GM06990 (cell line): ENCODE measurements around the gene EIF5A.
A peak's percentile ranks its signal among the peaks of the same experiment; 100 is the strongest.

ENCODE experiments used
- DNase-seq: peaks from one replicate; pipeline ENCODE4 v3.0.0-alpha.2; 2011; ENCODE audit not compliant: insufficient read length; ENCODE audit errors: extremely low read depth
- H3K27me3 ChIP-seq: replicated peaks from 2 replicates; pipeline ENCODE4 v1.6.0; 2011; ENCODE audit warnings: low read length; ENCODE audit not compliant: control insufficient read depth, insufficient read depth
- H3K36me3 ChIP-seq: 2 replicates; pipeline ENCODE4 v1.5.1; 2011; ENCODE audit warnings: low read length; ENCODE audit not compliant: control insufficient read depth, insufficient read depth
- H3K4me3 ChIP-seq: replicated peaks from 2 replicates; pipeline ENCODE4 v1.5.1; 2011; ENCODE audit warnings: low read depth, mild to moderate bottlenecking, control low read depth, low read length
- TF ChIP-seq, protein P1 (sequence below): IDR thresholded peaks from 2 replicates; pipeline ENCODE4 v1.5.1; 2011; ENCODE audit warnings: low read length, control low read depth, mild to moderate bottlenecking, inconsistent platforms; ENCODE audit not compliant: insufficient read depth, poor library complexity, severe bottlenecking

Gene EIF5A

DNA sequence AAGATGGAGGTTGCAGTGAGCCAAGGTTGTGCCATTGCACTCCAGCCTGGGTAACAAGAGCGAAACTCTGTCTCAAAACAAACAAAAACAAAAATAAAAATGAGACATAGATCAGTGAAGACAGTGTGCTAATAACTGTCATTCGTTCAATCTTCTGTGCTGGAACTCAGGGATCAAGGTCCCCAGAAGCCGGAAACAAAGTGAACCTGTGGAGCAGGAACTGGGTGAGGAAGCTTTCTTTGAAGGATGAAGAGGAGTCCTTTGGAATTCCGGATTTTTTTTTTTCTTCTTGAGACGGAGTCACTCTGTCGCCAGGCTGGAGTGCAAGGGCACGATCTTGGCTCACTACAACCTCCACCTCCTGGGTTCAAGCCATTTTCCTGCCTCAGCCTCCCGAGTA, 28.0 kb upstream of the EIF5A start:
- DNase-seq = no peak
- H3K36me3 ChIP-seq = no peaks in the 10 kb centered on the region
- no peak overlapping the region for H3K4me3 ChIP-seq
- no peaks in the 10 kb centered on the region for H3K27me3 ChIP-seq
- TF ChIP-seq, protein P1, sequence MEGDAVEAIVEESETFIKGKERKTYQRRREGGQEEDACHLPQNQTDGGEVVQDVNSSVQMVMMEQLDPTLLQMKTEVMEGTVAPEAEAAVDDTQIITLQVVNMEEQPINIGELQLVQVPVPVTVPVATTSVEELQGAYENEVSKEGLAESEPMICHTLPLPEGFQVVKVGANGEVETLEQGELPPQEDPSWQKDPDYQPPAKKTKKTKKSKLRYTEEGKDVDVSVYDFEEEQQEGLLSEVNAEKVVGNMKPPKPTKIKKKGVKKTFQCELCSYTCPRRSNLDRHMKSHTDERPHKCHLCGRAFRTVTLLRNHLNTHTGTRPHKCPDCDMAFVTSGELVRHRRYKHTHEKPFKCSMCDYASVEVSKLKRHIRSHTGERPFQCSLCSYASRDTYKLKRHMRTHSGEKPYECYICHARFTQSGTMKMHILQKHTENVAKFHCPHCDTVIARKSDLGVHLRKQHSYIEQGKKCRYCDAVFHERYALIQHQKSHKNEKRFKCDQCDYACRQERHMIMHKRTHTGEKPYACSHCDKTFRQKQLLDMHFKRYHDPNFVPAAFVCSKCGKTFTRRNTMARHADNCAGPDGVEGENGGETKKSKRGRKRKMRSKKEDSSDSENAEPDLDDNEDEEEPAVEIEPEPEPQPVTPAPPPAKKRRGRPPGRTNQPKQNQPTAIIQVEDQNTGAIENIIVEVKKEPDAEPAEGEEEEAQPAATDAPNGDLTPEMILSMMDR = no peak

DNA sequence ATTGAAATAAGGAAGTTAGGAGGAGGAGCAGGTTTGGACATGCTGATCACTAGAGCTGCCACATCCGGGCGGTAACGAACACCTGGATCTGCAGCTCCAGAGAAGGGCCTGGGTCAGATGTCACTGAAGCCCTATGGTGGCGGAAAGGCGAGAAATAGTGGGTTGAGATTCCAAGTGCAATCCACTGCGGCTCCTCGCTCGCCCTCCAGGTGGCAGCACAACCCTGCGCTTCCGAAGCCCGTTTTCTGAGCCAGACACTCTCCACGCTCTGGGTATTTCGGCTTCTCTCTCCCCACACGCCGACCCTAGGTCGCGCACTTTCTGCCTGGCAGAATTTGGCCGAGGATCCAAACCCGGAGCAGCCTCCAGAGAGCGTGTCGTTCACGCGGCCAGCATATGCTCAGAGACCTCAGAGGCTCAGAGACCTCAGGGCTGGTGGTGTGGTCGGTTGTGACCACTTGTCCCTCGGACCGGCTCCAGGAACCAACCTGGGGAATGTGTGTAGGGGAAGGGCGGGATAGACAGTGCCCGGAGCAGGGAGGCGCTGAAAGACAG, 26.8 kb upstream of the EIF5A start:
- H3K27me3 ChIP-seq = no peaks in the 10 kb centered on the region
- peak; percentile 80 for DNase-seq
- H3K4me3 ChIP-seq = peak overlapping the region; percentile 58
- H3K36me3 ChIP-seq = no peaks in the 10 kb centered on the region
- TF ChIP-seq, protein P1 = peak; percentile 82

DNA sequence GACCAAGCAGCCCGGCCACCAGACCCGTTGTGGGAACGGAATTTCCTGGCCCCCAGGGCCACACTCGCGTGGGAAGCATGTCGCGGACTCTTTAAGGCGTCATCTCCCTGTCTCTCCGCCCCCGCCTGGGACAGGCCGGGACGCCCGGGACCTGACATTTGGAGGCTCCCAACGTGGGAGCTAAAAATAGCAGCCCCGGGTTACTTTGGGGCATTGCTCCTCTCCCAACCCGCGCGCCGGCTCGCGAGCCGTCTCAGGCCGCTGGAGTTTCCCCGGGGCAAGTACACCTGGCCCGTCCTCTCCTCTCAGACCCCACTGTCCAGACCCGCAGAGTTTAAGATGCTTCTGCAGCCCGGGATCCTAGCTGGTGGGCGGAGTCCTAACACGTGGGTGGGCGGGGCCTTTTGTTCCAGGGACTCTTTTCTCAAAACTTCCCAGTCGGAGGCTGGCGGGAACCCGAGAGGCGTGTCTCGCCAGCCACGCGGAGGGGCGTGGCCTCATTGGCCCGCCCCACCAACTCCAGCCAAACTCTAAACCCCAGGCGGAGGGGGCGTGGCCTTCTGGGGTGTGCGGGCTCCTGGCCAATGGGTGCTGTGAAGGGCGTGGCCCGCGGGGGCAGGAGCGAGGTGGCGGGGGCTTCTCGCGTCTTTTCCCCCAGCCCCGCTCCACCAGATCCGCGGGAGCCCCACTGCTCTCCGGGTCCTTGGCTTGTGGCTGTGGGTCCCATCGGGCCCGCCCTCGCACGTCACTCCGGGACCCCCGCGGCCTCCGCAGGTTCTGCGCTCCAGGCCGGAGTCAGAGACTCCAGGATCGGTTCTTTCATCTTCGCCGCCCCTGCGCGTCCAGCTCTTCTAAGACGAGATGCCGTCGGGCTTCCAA, 26.1 kb upstream of the EIF5A start, which contains the start of gene SLC2A4:
Gene SLC2A4, plus strand, starts transcription at position 645 of the 879 bp plus-strand sequence. Its CDS starts 217 bp downstream, at position 862.
- TF ChIP-seq, protein P1 = no peak
- Histone ChIP-seq H3K27me3 (no peaks in the 10 kb centered on the region), H3K36me3 (no peaks in the 10 kb centered on the region), H3K4me3 (peak within 1 kb of the TSS; percentile 58)
- DNase-seq = peak; percentile 89

DNA sequence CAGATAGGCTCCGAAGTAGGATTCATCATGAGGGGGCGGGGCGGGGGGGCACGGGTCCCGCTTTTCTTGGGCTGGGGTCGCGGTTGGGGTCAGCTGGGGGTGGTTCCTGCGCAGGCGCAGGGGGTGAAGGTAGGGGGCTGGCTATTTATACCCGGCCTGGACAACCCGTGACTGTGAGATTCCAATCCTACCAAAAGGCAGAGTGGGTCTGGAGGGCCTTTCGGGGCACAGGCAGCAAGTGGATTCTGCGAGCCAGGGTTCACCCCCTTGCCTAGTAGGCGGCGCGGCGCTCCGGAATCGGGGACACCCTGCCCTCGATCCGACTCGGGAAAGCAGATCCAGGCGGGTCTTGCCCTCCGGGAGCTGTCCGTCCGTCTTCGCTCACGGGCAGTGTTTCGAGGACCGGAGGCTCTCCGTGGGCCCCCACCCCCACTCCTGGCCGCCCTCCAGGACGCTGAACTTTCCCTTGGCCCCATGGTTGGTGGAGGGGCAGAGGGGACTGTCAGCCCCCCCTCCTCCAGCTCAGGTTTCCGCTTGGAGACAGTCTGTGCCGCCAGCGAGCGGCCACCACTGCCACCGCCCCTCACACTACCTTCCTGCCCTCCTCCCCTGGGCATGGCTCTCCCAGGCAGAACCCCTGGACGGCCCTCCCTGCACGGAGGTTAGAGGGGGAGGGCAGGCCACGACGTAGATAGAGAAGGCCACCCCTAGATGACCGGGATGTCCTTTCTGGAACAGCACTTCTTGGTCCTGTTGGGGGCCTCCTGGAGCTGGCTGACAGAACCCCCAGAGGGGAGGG, 25.3 kb upstream of the EIF5A start:
- no peaks in the 10 kb centered on the region for H3K36me3 ChIP-seq
- no peaks in the 10 kb centered on the region for H3K27me3 ChIP-seq
- no peak for DNase-seq
- TF ChIP-seq, protein P1 = no peak
- H3K4me3 ChIP-seq = peak overlapping the region; percentile 58

DNA sequence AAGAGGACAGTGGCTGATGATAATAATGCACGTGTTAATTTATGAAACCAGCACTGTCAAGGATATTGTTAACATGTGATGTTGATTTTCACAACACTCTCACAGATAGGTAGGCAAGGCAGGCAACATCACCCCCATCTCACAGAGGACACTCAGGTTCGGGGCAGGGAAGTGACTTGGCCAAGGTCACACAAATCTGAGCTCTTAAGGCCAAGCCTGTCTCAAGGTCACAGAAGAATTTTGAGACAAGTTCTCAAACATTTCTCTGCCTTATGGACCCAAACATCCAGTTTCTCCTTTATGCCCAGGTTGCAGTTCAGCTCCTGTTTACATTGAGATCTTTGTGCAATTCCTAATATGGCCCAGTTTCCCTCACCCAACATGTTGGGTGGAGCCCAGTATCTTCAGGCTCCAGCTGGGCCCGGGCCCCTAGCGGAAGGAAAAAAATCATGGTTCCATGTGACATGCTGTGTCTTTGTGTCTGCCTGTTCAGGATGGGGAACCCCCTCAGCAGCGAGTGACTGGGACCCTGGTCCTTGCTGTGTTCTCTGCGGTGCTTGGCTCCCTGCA, 24.6 kb upstream of the EIF5A start:
- no peak overlapping the region for H3K4me3 ChIP-seq
- TF ChIP-seq, protein P1 = peak; percentile 11
- no peaks in the 10 kb centered on the region for H3K36me3 ChIP-seq
- DNase-seq = no peak
- H3K27me3 ChIP-seq = no peaks in the 10 kb centered on the region
